T1000 (cell line): ENCODE measurements around the gene CDH22.

Experiments
- DNase-seq: peaks from one replicate; lab custom pipeline; 2025; ENCODE audit warnings: mixed read lengths; lab: John Stamatoyannopoulos, UW

The CDH22 gene

GRCh38 chr20:46323557-46323956, 15.3 kb upstream of the CDH22 start:
- DNase-seq: no peak

- DNase-seq: no peak
Observed at GRCh38 chr20:46322641-46323040, 14.3 kb upstream of the CDH22 start.

GRCh38 chr20:46317685-46318177, 9.4 kb upstream of the CDH22 start:
- no peak for DNase-seq

GRCh38 chr20:46316984-46317684, 8.8 kb upstream of the CDH22 start:
- DNase-seq: no peak

- DNase-seq: no peak
Observed at GRCh38 chr20:46315311-46315710, 7.0 kb upstream of the CDH22 start.

- DNase-seq: no peak
Observed at GRCh38 chr20:46312945-46313861, 4.9 kb upstream of the CDH22 start.

- no peak for DNase-seq
Observed at GRCh38 chr20:46312075-46312944, 4.0 kb upstream of the CDH22 start.

- DNase-seq: no peak
Observed at GRCh38 chr20:46311719-46312074, 3.4 kb upstream of the CDH22 start.

GRCh38 chr20:46311039-46311650, 2.8 kb upstream of the CDH22 start:
- DNase-seq: no peak

- DNase-seq: no peak
Observed at GRCh38 chr20:46309945-46310344, 1.6 kb upstream of the CDH22 start.

- no peak for DNase-seq
Observed at GRCh38 chr20:46307999-46308257, 370 bp downstream of the CDH22 start.

- DNase-seq: no peak
Observed at GRCh38 chr20:46307139-46307998, 929 bp downstream of the CDH22 start.

- no peak for DNase-seq
Observed at GRCh38 chr20:46306743-46307138, 1.6 kb downstream of the CDH22 start.

- no peak for DNase-seq
Observed at GRCh38 chr20:46305973-46306360, 2.3 kb downstream of the CDH22 start.

- DNase-seq: no peak
Observed at GRCh38 chr20:46305331-46305972, 2.8 kb downstream of the CDH22 start.

GRCh38 chr20:46304852-46305251, 3.4 kb downstream of the CDH22 start:
- no peak for DNase-seq

GRCh38 chr20:46304361-46304760, 3.9 kb downstream of the CDH22 start:
- DNase-seq: no peak

GRCh38 chr20:46303176-46303956, 4.9 kb downstream of the CDH22 start:
- DNase-seq: no peak

GRCh38 chr20:46302106-46302505, 6.2 kb downstream of the CDH22 start:
- no peak for DNase-seq

GRCh38 chr20:46300281-46300680, 8.0 kb downstream of the CDH22 start:
- DNase-seq: no peak
